Measurements from ENCODE around the gene WWOX.

WWOX gene

DNA sequence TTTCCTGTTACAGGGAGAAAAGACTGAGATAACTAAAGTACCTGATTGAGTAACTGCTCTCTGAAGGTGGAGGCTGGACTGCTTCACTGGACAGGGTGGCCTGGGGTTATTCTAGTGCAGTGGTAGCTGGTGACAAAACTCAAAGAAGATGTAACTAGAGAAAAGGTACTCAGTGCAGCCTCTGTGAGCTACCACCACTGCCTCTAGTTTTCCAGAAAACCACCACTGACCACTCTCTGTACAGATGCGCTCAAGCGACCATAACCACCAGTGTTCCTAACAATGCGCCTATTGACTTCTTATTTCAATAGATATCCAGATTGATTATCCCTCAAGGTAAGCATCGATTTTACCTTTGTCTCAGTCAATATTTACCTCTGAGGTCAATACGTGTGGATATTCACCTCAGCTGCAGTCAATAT lies 492.2 kb downstream of the WWOX start:
- no peaks in the 10 kb centered on the region for H3K27me3 ChIP-seq (replicated peaks; ENCODE audit: control insufficient read depth, insufficient read depth, low read length)
- DNase-seq (ENCODE audit: extremely low read depth, insufficient read length), result no peak
- H3K4me3 ChIP-seq (replicated peaks; ENCODE audit: low read depth, low read length), result no peak overlapping the region
- H3K36me3 ChIP-seq (ENCODE audit: control insufficient read depth, insufficient read depth, low read length), result no peaks in the 10 kb centered on the region
- TF ChIP-seq, protein P1, sequence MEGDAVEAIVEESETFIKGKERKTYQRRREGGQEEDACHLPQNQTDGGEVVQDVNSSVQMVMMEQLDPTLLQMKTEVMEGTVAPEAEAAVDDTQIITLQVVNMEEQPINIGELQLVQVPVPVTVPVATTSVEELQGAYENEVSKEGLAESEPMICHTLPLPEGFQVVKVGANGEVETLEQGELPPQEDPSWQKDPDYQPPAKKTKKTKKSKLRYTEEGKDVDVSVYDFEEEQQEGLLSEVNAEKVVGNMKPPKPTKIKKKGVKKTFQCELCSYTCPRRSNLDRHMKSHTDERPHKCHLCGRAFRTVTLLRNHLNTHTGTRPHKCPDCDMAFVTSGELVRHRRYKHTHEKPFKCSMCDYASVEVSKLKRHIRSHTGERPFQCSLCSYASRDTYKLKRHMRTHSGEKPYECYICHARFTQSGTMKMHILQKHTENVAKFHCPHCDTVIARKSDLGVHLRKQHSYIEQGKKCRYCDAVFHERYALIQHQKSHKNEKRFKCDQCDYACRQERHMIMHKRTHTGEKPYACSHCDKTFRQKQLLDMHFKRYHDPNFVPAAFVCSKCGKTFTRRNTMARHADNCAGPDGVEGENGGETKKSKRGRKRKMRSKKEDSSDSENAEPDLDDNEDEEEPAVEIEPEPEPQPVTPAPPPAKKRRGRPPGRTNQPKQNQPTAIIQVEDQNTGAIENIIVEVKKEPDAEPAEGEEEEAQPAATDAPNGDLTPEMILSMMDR (IDR thresholded peaks at IDR 0.05; ENCODE audit: insufficient read depth, low read length, poor library complexity, severe bottlenecking), result no peak

- TF ChIP-seq, protein P1 (IDR thresholded peaks at IDR 0.05; ENCODE audit: insufficient read depth, low read length, poor library complexity, severe bottlenecking), result no peak
- H3K27me3 ChIP-seq (replicated peaks; ENCODE audit: control insufficient read depth, insufficient read depth, low read length), result no peaks in the 10 kb centered on the region
- no peak for DNase-seq (ENCODE audit: extremely low read depth, insufficient read length)
- no peaks in the 10 kb centered on the region for H3K36me3 ChIP-seq (ENCODE audit: control insufficient read depth, insufficient read depth, low read length)
- no peak overlapping the region for H3K4me3 ChIP-seq (replicated peaks; ENCODE audit: low read depth, low read length)
Observed at GRCh38 chr16:78592111-78592510, 492.7 kb downstream of the WWOX start.

GRCh38 chr16:78593352-78593751 lies 493.9 kb downstream of the WWOX start:
- TF ChIP-seq, protein P1 (IDR thresholded peaks at IDR 0.05; ENCODE audit: insufficient read depth, low read length, poor library complexity, severe bottlenecking), result no peak
- H3K27me3 ChIP-seq (replicated peaks; ENCODE audit: control insufficient read depth, insufficient read depth, low read length), result no peaks in the 10 kb centered on the region
- no peak for DNase-seq (ENCODE audit: extremely low read depth, insufficient read length)
- H3K4me3 ChIP-seq (replicated peaks; ENCODE audit: low read depth, low read length), result no peak overlapping the region
- no peaks in the 10 kb centered on the region for H3K36me3 ChIP-seq (ENCODE audit: control insufficient read depth, insufficient read depth, low read length)

GRCh38 chr16:78594191-78594590 lies 494.7 kb downstream of the WWOX start:
- no peaks in the 10 kb centered on the region for H3K27me3 ChIP-seq (replicated peaks; ENCODE audit: control insufficient read depth, insufficient read depth, low read length)

GRCh38 chr16:78596348-78596995 lies 497.0 kb downstream of the WWOX start:
- H3K4me3 ChIP-seq (replicated peaks; ENCODE audit: low read depth, low read length), result no peak overlapping the region
- H3K27me3 ChIP-seq (replicated peaks; ENCODE audit: control insufficient read depth, insufficient read depth, low read length), result no peaks in the 10 kb centered on the region
- no peak for DNase-seq (ENCODE audit: extremely low read depth, insufficient read length)
- TF ChIP-seq, protein P1 (IDR thresholded peaks at IDR 0.05; ENCODE audit: insufficient read depth, low read length, poor library complexity, severe bottlenecking), result no peak
- no peaks in the 10 kb centered on the region for H3K36me3 ChIP-seq (ENCODE audit: control insufficient read depth, insufficient read depth, low read length)

More at GRCh38 chr16:78594191-78594590, 494.7 kb downstream of the WWOX start:
- Histone ChIP-seq H3K36me3 (ENCODE audit: control insufficient read depth, insufficient read depth, low read length) (no peaks in the 10 kb centered on the region), H3K4me3 (replicated peaks; ENCODE audit: low read depth, low read length) (no peak overlapping the region)
- TF ChIP-seq, protein P1 (IDR thresholded peaks at IDR 0.05; ENCODE audit: insufficient read depth, low read length, poor library complexity, severe bottlenecking), result no peak
- DNase-seq (ENCODE audit: extremely low read depth, insufficient read length), result no peak

- H3K4me3 ChIP-seq (replicated peaks; ENCODE audit: low read depth, low read length), result no peak overlapping the region
- H3K27me3 ChIP-seq (replicated peaks; ENCODE audit: control insufficient read depth, insufficient read depth, low read length), result no peaks in the 10 kb centered on the region
- no peak for DNase-seq (ENCODE audit: extremely low read depth, insufficient read length)
- TF ChIP-seq, protein P1 (IDR thresholded peaks at IDR 0.05; ENCODE audit: insufficient read depth, low read length, poor library complexity, severe bottlenecking), result no peak
- no peaks in the 10 kb centered on the region for H3K36me3 ChIP-seq (ENCODE audit: control insufficient read depth, insufficient read depth, low read length)
Observed at GRCh38 chr16:78596996-78597422, 497.6 kb downstream of the WWOX start.
